ENCODE data around the gene ENTHD1. TPM values are rescaled to one million over a fixed set of nuclear protein-coding genes. Genes with fewer than 3 reads are reported as not detected.

Gene ENTHD1
- total and polyA plus RNA-seq, 2 of the 8 experiments (the other 6 are each of a cell fraction or from before 2014, with no cell fraction given) = not detected

DNA sequence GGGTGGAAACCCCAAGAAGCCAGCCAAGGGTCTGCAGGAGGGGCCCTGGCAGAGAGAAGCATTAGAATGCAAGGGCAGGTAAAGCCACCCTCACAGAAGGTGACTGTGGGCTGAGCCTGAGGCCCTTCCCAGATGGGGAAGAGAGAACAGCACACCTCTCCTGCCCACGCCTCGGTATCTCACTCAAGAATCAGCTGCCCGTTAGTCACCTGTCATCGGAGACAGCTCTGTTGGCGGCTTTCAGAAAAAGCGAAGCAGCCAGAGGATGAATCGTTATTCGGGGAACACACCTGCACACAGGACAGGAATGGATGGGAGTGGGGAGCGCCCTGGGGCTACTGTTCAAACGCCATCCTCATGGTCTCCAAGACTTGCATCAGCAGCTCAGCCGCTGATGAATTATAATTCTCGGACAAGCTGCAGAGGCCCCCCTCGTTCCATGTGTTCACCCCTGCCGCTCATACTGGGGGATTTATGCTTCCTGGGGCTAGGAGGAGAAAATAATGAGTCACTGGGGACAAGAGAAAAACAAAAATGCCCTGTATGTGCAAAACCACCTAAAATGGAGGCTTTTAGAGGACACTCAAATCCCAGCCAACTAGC, 45.0 kb upstream of the ENTHD1 start:
- Histone ChIP-seq H4K91ac (replicated peaks; ENCODE audit: insufficient read length, low read length) (no peak overlapping the region), H3K56ac (replicated peaks; ENCODE audit: insufficient read length, low read depth, low read length) (no peak overlapping the region), H3K9ac (replicated peaks in 1 of 4; ENCODE audit: extremely low read depth in 1 of 4, low read depth in 3 of 4, low read length in 3 of 4) (no peak overlapping the region), H2AK5ac (ENCODE audit: low read depth, low read length) (no peak overlapping the region), H3K14ac (ENCODE audit: insufficient read length) (no peak overlapping the region), H3K18ac (ENCODE audit: extremely low read depth, low read length) (no peak overlapping the region), H2BK15ac (ENCODE audit: low read length) (no peak overlapping the region), H3K23me2 (ENCODE audit: low read depth, low read length) (no peaks in the 10 kb centered on the region), H3K79me2 (ENCODE audit: control insufficient read depth in 1 of 2, insufficient read depth in 2 of 2, low read length in 2 of 2) (no peaks in the 10 kb centered on the region), H3K4ac (replicated peaks; ENCODE audit: insufficient read length, low read depth, low read length) (no peak overlapping the region), H2BK12ac (ENCODE audit: low read depth, low read length) (no peak overlapping the region), H3K27ac (ENCODE audit: low read depth, low read length) (no peak overlapping the region), H3K4me1 (replicated peaks in 1 of 4; ENCODE audit: control insufficient read depth in 3 of 4, insufficient read depth in 4 of 4, low read length in 3 of 4) (peaks cover 2 to 19% (median 7%) of the 10 kb centered on the region in 4 experiments; a peak in 6 of 7 replicates), H2BK20ac (ENCODE audit: low read length) (0 out of 2 replicates have a peak overlapping the region, but pooled peaks have one; percentile 69), H3K9me3 (ENCODE audit: insufficient read depth in 2 of 2, low read depth in 1 of 2, low read length in 1 of 2) (no peaks in the 10 kb centered on the region), H3K36me3 (ENCODE audit: control insufficient read depth in 2 of 4, insufficient read depth in 4 of 4, low read length in 3 of 4) (no peaks in the 10 kb centered on the region), H2AFZ (ENCODE audit: low read length) (no peak overlapping the region), H4K20me1 (replicated peaks in 1 of 2; ENCODE audit: control insufficient read depth in 1 of 2, insufficient read depth in 2 of 2, low read length in 2 of 2) (no peaks in the 10 kb centered on the region), H2BK120ac (replicated peaks; ENCODE audit: low read depth, low read length) (no peak overlapping the region), H3K79me1 (ENCODE audit: low read depth, low read length) (no peaks in the 10 kb centered on the region), H4K8ac (ENCODE audit: extremely low read depth, insufficient read depth, low read length) (no peak overlapping the region), H4K5ac (ENCODE audit: insufficient read length, low read depth, low read length) (no peak overlapping the region), H3K23ac (ENCODE audit: insufficient read length) (no peak overlapping the region), H3K27me3 (replicated peaks in 1 of 4; ENCODE audit: control insufficient read depth in 3 of 4, extremely low read depth in 1 of 4, insufficient read depth in 3 of 4, low read length in 3 of 4) (no peaks in the 10 kb centered on the region; a peak in 1 of 7 replicates), H3K4me2 (ENCODE audit: insufficient read depth in 1 of 2, low read depth in 2 of 2, low read length in 2 of 2) (no peak overlapping the region), H2BK5ac (ENCODE audit: low read depth, low read length) (no peak overlapping the region), H3K4me3 (ENCODE audit: extremely low read depth in 1 of 4, insufficient read depth in 2 of 4, low read depth in 3 of 4, low read length in 4 of 4) (no peak overlapping the region)
- DNase-seq (ENCODE audit: low read depth in 1 of 2, low spot score in 2 of 2) (no peak), FAIRE-seq (no peak)
- ChIA-PET CTCF (ENCODE audit: partially characterized antibody) (interaction anchor here (0.7 to 2.2 kb wide), 8 partner anchors 8 to 804 kb away, joined by 3 to 6 read pairs (median 4); no protein-coding TSS in a partner anchor), POLR2A (ENCODE audit: partially characterized antibody) (interaction anchor here (0.6 kb wide), 1 partner anchor 57 kb away, joined by 3 read pairs; no protein-coding TSS in a partner anchor)
- 93% methylated on average over 14 of the region's 14 CpGs; no CpG with 5 or more reads in 1 of the 2 experiments for WGBS, 2 experiments (ENCODE audit: extremely low coverage in 1 of 2, insufficient coverage in 1 of 2, insufficient read length in 1 of 2, insufficient replicate concordance in 2 of 2, low coverage in 1 of 2, low lambda C conversion rate in 2 of 2, missing lambda C conversion rate in 1 of 2)
- TF ChIP-seq TCF12 (IDR thresholded peaks at IDR 0.05; ENCODE audit: low read depth, low read length) (no peak), RBBP5 (IDR thresholded peaks at IDR 0.05; ENCODE audit: borderline replicate concordance, low read depth, low read length) (no peak), CHD1 (IDR thresholded peaks at IDR 0.05; ENCODE audit: low read depth, low read length) (no peak), JUN (IDR thresholded peaks at IDR 0.05; ENCODE audit: low read depth, low read length) (no peak), TBP (IDR thresholded peaks at IDR 0.05; ENCODE audit: low read depth, low read length) (no peak), CHD2 (IDR thresholded peaks at IDR 0.05; ENCODE audit: low read length) (no peak), JUND (IDR thresholded peaks at IDR 0.05; ENCODE audit: low read length) (no peak), SUZ12 (IDR thresholded peaks at IDR 0.05; ENCODE audit: low read length) (no peak), POLR2A (IDR thresholded peaks at IDR 0.05; ENCODE audit: control extremely low read depth in 1 of 2, low read depth in 2 of 2, low read length in 2 of 2) (no peak), YY1 (IDR thresholded peaks at IDR 0.05; ENCODE audit: low read depth, low read length) (no peak), TEAD4 (IDR thresholded peaks at IDR 0.05; ENCODE audit: low read depth, low read length) (no peak), GABPA (IDR thresholded peaks at IDR 0.05; ENCODE audit: borderline replicate concordance, insufficient read depth, low read length) (no peak), SIN3A (conservative IDR thresholded peaks at IDR 0.05 in 1 of 2, IDR thresholded peaks at IDR 0.05 in 1 of 2; ENCODE audit: low read depth in 1 of 2, low read length in 2 of 2) (no peak), SP1 (IDR thresholded peaks at IDR 0.05; ENCODE audit: low read depth, low read length) (no peak)

All from H1 (cell line).